GM21717 (cell line): ENCODE measurements around the gene KIF26B.

Source experiments
- ATAC-seq: cut with Tn5 transposase; IDR thresholded peaks from one replicate; pipeline ENCODE4 v1.9.1; 2021; ENCODE audit warnings: mild to moderate bottlenecking, moderate library complexity; ENCODE audit not compliant: unreplicated experiment

Gene KIF26B

GRCh38 chr1:245484176-245484575, 329.4 kb downstream of the KIF26B start:
- ATAC-seq: no peak

GRCh38 chr1:245485996-245486395, 331.2 kb downstream of the KIF26B start:
- ATAC-seq: no peak

- ATAC-seq: no peak
Measured at GRCh38 chr1:245486775-245487470, 332.1 kb downstream of the KIF26B start.

- ATAC-seq: no peak
Measured at GRCh38 chr1:245488346-245489129, 333.8 kb downstream of the KIF26B start.

- no peak for ATAC-seq
Measured at GRCh38 chr1:245489838-245490237, 335.1 kb downstream of the KIF26B start.

GRCh38 chr1:245493029-245493428, 338.2 kb downstream of the KIF26B start:
- no peak for ATAC-seq

GRCh38 chr1:245495681-245496080, 340.9 kb downstream of the KIF26B start:
- ATAC-seq: no peak

- ATAC-seq: no peak
Measured at GRCh38 chr1:245500546-245500945, 345.8 kb downstream of the KIF26B start.

GRCh38 chr1:245501633-245502032, 346.8 kb downstream of the KIF26B start:
- ATAC-seq: no peak

GRCh38 chr1:245503548-245503947, 348.8 kb downstream of the KIF26B start:
- no peak for ATAC-seq

GRCh38 chr1:245510144-245510543, 355.4 kb downstream of the KIF26B start:
- no peak for ATAC-seq

GRCh38 chr1:245512181-245512888, 357.6 kb downstream of the KIF26B start:
- no peak for ATAC-seq

- ATAC-seq: no peak
Measured at GRCh38 chr1:245512980-245513578, 358.3 kb downstream of the KIF26B start.

- ATAC-seq: no peak
Measured at GRCh38 chr1:245516284-245516759, 361.5 kb downstream of the KIF26B start.

- no peak for ATAC-seq
Measured at GRCh38 chr1:245520611-245521010, 365.8 kb downstream of the KIF26B start.

GRCh38 chr1:245526141-245526540, 371.4 kb downstream of the KIF26B start:
- ATAC-seq: no peak

GRCh38 chr1:245528258-245528635, 373.5 kb downstream of the KIF26B start:
- no peak for ATAC-seq

- ATAC-seq: no peak
Measured at GRCh38 chr1:245530937-245531336, 376.2 kb downstream of the KIF26B start.

GRCh38 chr1:245537992-245538391, 383.2 kb downstream of the KIF26B start:
- no peak for ATAC-seq

- no peak for ATAC-seq
Measured at GRCh38 chr1:245538671-245539070, 383.9 kb downstream of the KIF26B start.

GRCh38 chr1:245541369-245541768, 386.6 kb downstream of the KIF26B start:
- no peak for ATAC-seq
